Activated T-cell treated with anti-CD3 and anti-CD28 coated beads, Interleukin-2, amount 50 U/mL, for 48 hours (primary cell): ENCODE results near the gene CD8B.
"Not testable (repeated sequence)": the region's sequence is repeated elsewhere in the genome, so short reads cannot be mapped to it uniquely, and the experiment has no call there.

Experiments used
- DNase-seq, 2 experiments: peaks; one replicate each; pipeline ENCODE4 v3.0.0-alpha.2; 2020

The CD8B gene

GRCh38 chr2:86835548-86835889 is 26.2 kb downstream of the CD8B start:
- DNase-seq: not testable (repeated sequence)

- DNase-seq: no peak
Observed at GRCh38 chr2:86833315-86833714, 28.4 kb downstream of the CD8B start.

- no peak for DNase-seq
Observed at GRCh38 chr2:86832334-86833096, 29.2 kb downstream of the CD8B start.

GRCh38 chr2:86831537-86831936 is 30.1 kb downstream of the CD8B start:
- DNase-seq: no peak

GRCh38 chr2:86826951-86827350 is 34.7 kb downstream of the CD8B start:
- no peak for DNase-seq

- peak in 1 of 2 experiments; percentile 69 for DNase-seq
Observed at GRCh38 chr2:86825693-86826381, 35.8 kb downstream of the CD8B start.

GRCh38 chr2:86825036-86825692 is 36.5 kb downstream of the CD8B start:
- no peak for DNase-seq

- DNase-seq: no peak
Observed at GRCh38 chr2:86822668-86823345, 38.9 kb downstream of the CD8B start.

- no peak for DNase-seq
Observed at GRCh38 chr2:86821842-86822241, 39.8 kb downstream of the CD8B start.

- DNase-seq: no peak
Observed at GRCh38 chr2:86821306-86821705, 40.4 kb downstream of the CD8B start.

- no peak for DNase-seq
Observed at GRCh38 chr2:86818957-86819356, 42.7 kb downstream of the CD8B start.

GRCh38 chr2:86818114-86818801 is 43.4 kb downstream of the CD8B start:
- no peak for DNase-seq

- DNase-seq: no peak
Observed at GRCh38 chr2:86815611-86816010, 46.1 kb downstream of the CD8B start.

- DNase-seq: peak in 1 of 2 experiments; percentile 56
Observed at GRCh38 chr2:86809481-86810121, 52.1 kb downstream of the CD8B start.

GRCh38 chr2:86808315-86809161 is 53.1 kb downstream of the CD8B start:
- peak; percentile 98 to 99 for DNase-seq

- peak; percentile 70 to 74 for DNase-seq
Observed at GRCh38 chr2:86807468-86808275, 54.0 kb downstream of the CD8B start.

GRCh38 chr2:86807133-86807467 is 54.6 kb downstream of the CD8B start:
- no peak for DNase-seq

- DNase-seq: peak in 1 of 2 experiments; percentile 32
Observed at GRCh38 chr2:86806059-86806857, 55.4 kb downstream of the CD8B start.

- DNase-seq: no peak
Observed at GRCh38 chr2:86800856-86801567, 60.7 kb downstream of the CD8B start.
